Measurements from ENCODE around the gene TMEM43.

Gene TMEM43

DNA sequence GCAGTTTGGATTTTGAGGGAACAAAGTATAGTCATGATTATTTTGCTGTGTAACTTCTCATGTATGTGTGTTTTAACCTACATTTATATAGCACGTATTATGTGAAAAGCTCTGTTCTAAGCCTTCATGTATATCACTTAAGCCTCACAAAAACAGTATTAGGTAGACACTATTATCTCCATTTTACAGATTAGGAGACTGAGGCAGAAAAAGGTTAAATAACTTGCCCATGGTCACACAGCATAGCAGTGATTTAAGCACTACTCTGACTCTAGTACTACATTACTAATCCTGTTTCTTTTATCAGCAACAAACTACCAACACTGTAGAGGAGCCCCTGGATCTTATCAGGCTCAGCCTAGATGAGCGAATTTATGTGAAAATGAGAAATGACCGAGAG, 56.4 kb downstream of the TMEM43 start:
- no peak for DNase-seq

DNA sequence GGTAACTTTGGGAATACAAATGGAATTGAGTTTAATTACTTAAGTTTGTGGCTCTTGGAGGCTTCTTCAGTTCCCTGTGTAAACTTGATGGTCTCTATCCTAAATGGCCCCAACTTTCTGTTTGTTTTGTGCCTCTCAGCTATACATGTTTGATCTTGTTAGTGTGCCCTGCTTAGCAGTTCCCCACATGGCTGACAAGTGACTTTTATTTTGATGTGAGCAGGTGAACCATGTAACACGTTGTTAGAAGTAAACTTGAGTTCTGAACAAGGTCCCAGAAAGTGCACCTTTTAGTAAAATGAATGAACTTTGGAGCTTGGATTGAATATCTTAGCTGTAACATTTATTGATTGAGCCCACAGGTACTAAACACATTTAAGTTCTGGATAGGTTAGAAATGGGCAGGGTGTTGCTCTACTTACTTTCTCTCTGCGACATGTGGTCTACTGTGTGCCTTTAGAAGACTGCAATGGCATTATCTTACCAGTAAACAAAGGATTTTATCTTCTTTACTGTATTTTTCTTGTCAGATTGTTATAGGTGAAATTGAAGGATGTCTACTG, 58.2 kb downstream of the TMEM43 start:
- DNase-seq, result no peak

DNA sequence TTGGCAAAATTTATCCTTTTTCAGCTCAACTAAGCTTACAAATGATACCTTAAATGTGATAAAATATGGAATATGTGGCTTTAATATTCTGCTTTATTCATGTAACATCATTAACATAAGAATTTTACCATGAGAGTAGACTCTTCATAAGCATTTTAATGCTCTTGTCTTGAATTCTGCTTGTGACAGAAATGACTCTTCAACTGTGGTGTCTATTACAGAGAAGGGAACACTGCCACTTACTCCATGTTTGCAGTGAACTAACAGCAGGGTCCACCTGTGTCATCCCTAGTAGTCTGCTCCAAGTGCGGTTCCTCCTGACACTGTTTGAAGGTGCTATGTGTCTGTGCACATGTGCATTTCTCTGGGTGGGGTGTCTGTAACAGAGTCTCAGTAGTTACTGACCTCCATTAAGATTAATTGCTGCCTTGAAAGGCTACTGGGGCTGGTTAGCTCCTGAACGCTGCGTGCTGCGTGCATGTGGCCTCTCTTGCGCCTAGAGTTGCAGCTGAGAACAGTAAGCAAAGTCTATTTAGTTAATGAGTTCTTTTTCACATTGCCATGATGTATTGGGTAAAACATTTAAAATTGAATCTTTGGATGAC, 62.1 kb downstream of the TMEM43 start:
- DNase-seq, result no peak

DNA sequence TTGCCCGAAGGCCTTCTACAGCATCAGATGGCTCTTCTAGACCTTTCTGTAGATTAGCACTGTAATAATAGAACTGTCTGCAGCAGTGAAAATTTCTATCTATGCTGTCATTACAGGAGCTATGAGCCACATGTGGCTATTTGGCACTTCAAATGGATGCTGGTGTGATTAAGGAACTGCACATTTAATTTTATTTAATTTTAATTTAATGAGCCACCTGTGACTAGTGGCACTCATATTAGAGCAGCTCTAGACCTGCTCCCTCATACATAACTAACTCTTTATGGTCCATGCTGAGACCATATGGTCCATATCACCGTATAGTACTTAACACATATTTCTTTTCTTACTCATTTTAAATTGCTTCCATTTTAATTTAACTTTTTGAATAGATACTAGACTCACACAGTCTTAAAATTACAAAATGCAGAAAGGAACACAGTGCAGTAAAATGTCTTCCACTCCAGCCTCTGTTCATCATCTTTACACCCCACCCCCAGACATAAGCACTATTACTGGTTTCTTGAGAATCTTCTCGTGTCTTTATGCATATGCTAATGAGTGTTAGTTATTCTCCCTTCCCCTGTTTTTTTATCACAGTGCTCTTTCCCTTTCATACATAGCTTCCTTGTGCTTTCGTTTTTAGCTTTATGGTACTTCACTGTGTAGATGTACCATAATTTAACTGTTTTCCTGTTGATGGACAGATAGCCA, 63.3 kb downstream of the TMEM43 start:
- no peak for DNase-seq

Data from HCEC 1CT (cell line).